ENCODE measurements around the gene GLIPR1. TPM values are rescaled to one million over a fixed set of nuclear protein-coding genes. Genes with fewer than 3 reads are reported as not detected.

The GLIPR1 gene
- polyA plus RNA-seq, 1 of the 3 experiments (the other 2 are of a cell fraction): 75.6 TPM

DNA sequence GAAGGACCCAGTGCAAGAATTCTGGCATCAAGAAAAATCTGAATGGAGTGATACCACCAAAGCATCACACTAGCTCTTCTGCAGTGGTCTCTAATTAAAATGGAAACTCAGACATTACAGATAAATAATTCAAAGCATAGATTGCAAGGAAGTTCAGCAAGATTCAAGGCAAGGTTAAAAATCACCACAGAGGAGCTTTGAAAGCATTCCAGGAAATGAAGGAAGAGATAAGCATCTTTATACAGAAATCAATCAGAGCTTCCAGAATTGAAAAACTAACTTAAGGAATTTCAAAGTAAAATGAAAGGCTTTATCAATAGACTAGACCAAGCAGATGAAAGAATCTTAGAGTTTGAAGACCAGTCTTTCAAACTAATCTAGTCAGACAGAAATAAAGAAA is 20.4 kb upstream of the GLIPR1 start:
- Histone ChIP-seq H3K9ac (no peak overlapping the region), H3K4me3 (ENCODE audit: low read depth in 2 of 2, low read length in 1 of 2) (no peak overlapping the region), H3K4me1 (ENCODE audit: control insufficient read depth in 1 of 2, insufficient read depth in 2 of 2, low read depth in 1 of 2, low read length in 1 of 2) (peaks cover 0 to 7% of the 10 kb centered on the region in 2 experiments; a peak in 2 of 4 replicates), H3K27me3 (ENCODE audit: insufficient read depth) (no peaks in the 10 kb centered on the region), H3K4me2 (no peak overlapping the region), H3K36me3 (replicated peaks in 1 of 2; ENCODE audit: control insufficient read depth in 1 of 2, insufficient read depth in 2 of 2, low read length in 1 of 2) (no peaks in the 10 kb centered on the region), H2AFZ (ENCODE audit: low read depth) (no peak overlapping the region), H3K9me3 (peaks cover 22% of the 10 kb centered on the region), H3K79me2 (ENCODE audit: insufficient read depth) (no peaks in the 10 kb centered on the region), H3K27ac (ENCODE audit: low read depth in 2 of 2, low read length in 1 of 2) (no peak overlapping the region), H4K20me1 (ENCODE audit: insufficient read depth) (no peaks in the 10 kb centered on the region), H3K9me2 (no peaks in the 10 kb centered on the region), H3F3A (replicated peaks; ENCODE audit: insufficient read depth) (no peaks in the 10 kb centered on the region)
- DNase-seq: no peak
- ChIA-PET POLR2A (no interaction called here), CTCF (interaction anchor here (0.9 to 1.1 kb wide), 2 partner anchors 25 to 26 kb away, joined by 3 read pairs; no protein-coding TSS in a partner anchor)
- no peak for TF ChIP-seq NRF1 (IDR thresholded peaks at IDR 0.05; ENCODE audit: low read depth, low read length)
- TF ChIP-seq TAF1 (IDR thresholded peaks at IDR 0.05; ENCODE audit: borderline replicate concordance, low read depth, low read length): no peak
- no peak for TF ChIP-seq GABPA (IDR thresholded peaks at IDR 0.05; ENCODE audit: low read depth)
- TF ChIP-seq, protein P1, sequence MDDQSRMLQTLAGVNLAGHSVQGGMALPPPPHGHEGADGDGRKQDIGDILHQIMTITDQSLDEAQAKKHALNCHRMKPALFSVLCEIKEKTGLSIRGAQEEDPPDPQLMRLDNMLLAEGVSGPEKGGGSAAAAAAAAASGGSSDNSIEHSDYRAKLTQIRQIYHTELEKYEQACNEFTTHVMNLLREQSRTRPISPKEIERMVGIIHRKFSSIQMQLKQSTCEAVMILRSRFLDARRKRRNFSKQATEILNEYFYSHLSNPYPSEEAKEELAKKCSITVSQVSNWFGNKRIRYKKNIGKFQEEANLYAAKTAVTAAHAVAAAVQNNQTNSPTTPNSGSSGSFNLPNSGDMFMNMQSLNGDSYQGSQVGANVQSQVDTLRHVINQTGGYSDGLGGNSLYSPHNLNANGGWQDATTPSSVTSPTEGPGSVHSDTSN (IDR thresholded peaks at IDR 0.05): no peak
- TF ChIP-seq MEF2A (IDR thresholded peaks at IDR 0.05; ENCODE audit: borderline replicate concordance, low read depth): no peak
- no peak for TF ChIP-seq EP300 (IDR thresholded peaks at IDR 0.05; ENCODE audit: borderline replicate concordance in 1 of 2, low read depth in 1 of 2, low read length in 1 of 2)
- TF ChIP-seq, protein P2, sequence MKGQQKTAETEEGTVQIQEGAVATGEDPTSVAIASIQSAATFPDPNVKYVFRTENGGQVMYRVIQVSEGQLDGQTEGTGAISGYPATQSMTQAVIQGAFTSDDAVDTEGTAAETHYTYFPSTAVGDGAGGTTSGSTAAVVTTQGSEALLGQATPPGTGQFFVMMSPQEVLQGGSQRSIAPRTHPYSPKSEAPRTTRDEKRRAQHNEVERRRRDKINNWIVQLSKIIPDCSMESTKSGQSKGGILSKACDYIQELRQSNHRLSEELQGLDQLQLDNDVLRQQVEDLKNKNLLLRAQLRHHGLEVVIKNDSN (IDR thresholded peaks at IDR 0.05; ENCODE audit: borderline replicate concordance, low read depth): no peak
- TF ChIP-seq ELF1 (IDR thresholded peaks at IDR 0.05): no peak

DNA sequence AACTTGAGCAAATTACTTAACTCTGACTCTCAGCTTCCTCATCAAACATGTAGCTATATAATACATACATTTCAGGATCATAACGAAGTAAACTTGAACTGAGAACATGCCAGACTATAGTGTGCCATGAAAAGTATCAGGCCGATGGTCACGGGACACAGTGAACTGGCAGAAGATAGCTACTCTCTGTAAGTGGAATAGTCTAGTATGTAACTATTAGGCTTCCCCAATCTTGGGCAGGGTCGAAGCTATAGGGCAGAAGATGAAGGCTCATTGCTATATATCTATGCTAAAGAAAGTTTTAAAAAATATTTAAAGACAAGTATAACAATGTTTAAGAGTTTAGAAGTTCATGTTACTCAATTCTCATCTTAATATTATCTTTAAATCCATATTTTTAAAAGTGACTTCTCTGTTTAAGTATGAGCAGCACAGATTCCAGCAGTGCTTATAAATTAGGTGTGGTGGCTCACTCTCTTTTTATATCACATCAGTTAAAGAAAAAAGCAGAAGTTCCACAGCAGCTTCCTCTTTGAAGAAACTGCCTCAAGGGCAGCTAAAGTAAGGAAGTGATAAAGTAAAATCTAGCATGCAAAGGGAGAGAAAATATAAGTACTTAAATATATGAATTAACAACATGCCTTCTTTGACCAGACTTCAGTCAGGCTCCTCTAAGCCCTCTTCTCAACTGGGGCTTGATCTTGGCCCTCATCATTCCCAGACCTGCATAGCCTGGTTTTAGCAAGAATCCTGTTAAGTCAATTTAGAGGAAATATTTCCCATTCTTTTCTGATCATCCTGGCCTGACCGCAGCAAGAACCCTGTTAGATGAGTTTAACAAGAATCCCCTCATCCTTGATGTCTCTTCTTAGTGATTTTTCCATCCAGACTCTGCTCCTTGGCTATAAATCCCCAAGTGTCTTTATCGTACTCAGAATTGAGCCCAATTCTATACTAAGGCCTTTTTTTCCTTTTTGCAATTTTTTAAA is 8.4 kb upstream of the GLIPR1 start:
- WGBS (ENCODE audit: low lambda C conversion rate): 63% methylated on average over 6 of the region's 6 CpGs
- Histone ChIP-seq H3K79me2 (ENCODE audit: insufficient read depth) (no peaks in the 10 kb centered on the region), H3K9me2 (no peaks in the 10 kb centered on the region), H3K9me3 (no peaks in the 10 kb centered on the region), H3K27ac (ENCODE audit: low read depth in 2 of 2, low read length in 1 of 2) (no peak overlapping the region), H3K4me3 (ENCODE audit: low read depth in 2 of 2, low read length in 1 of 2) (no peak overlapping the region), H2AFZ (ENCODE audit: low read depth) (peak overlapping the region; percentile 68), H3K4me2 (no peak overlapping the region), H3K4me1 (ENCODE audit: control insufficient read depth in 1 of 2, insufficient read depth in 2 of 2, low read depth in 1 of 2, low read length in 1 of 2) (no peaks in the 10 kb centered on the region), H3K36me3 (replicated peaks in 1 of 2; ENCODE audit: control insufficient read depth in 1 of 2, insufficient read depth in 2 of 2, low read length in 1 of 2) (no peaks in the 10 kb centered on the region), H3F3A (replicated peaks; ENCODE audit: insufficient read depth) (no peaks in the 10 kb centered on the region), H4K20me1 (ENCODE audit: insufficient read depth) (no peaks in the 10 kb centered on the region), H3K9ac (no peak overlapping the region), H3K27me3 (ENCODE audit: insufficient read depth) (no peaks in the 10 kb centered on the region)
- TF ChIP-seq FOXM1 (IDR thresholded peaks at IDR 0.05; ENCODE audit: low read depth) (no peak), GATA2 (CRISPR knock-in tag; IDR thresholded peaks at IDR 0.05) (no peak), ELF1 (IDR thresholded peaks at IDR 0.05) (no peak), SIN3A (IDR thresholded peaks at IDR 0.05; ENCODE audit: borderline replicate concordance, low read depth, low read length) (no peak), MXI1 (IDR thresholded peaks at IDR 0.05; ENCODE audit: low read depth, low read length) (no peak), FOSL2 (IDR thresholded peaks at IDR 0.05; ENCODE audit: borderline replicate concordance, low read depth) (no peak), POLR2AphosphoS5 (IDR thresholded peaks at IDR 0.05; ENCODE audit: low read depth, low read length) (no peak), JUND (IDR thresholded peaks at IDR 0.05) (no peak), TAF1 (IDR thresholded peaks at IDR 0.05; ENCODE audit: borderline replicate concordance, low read depth, low read length) (no peak)
- TF ChIP-seq, protein P1 (IDR thresholded peaks at IDR 0.05): no peak
- TF ChIP-seq, protein P3, sequence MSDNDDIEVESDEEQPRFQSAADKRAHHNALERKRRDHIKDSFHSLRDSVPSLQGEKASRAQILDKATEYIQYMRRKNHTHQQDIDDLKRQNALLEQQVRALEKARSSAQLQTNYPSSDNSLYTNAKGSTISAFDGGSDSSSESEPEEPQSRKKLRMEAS (IDR thresholded peaks at IDR 0.05; ENCODE audit: low read depth): no peak
- CTCF ChIA-PET: interaction anchor here (1.7 kb wide), 1 partner anchor 13 kb away, joined by 5 read pairs; no protein-coding TSS in a partner anchor
- DNase-seq: no peak
- POLR2A ChIA-PET: no interaction called here

Data from SK-N-SH (cell line).